PC-3 (cell line): ENCODE measurements around the gene BNIP3.

Source experiments
- CTCF ChIP-seq: fragments of 300-600 bp; sonication (generic); conservative IDR thresholded peaks from 2 replicates; pipeline ENCODE4 v1.5.1; 2017; ENCODE audit warnings: antibody characterized with exemption, low read depth, mild to moderate bottlenecking, low read length
- EZH2phosphoT487 ChIP-seq: fragments of 300-600 bp; sonication (generic); IDR thresholded peaks from 2 replicates; pipeline ENCODE4 v1.6.1; 2018; ENCODE audit warnings: mild to moderate bottlenecking, antibody characterized with exemption, low read length, borderline replicate concordance

- TF ChIP-seq EZH2phosphoT487 (no peak), CTCF (no peak)
Measured at GRCh38 chr10:131993275-131993674, 11.6 kb upstream of the BNIP3 start.
